Ovary (tissue), 3 donors: Measurements from ENCODE around the gene ITPRID2.

ENCODE experiments used
- CTCF ChIP-seq, 3 donors: fragments of 450-650 bp in 2 of 3; fragments of 200-600 bp in 1 of 3; IDR thresholded peaks; one replicate each; pipeline versions ENCODE4 v1.5.1 to v1.8.0; 2016 to 2022; ENCODE audit warnings: antibody characterized with exemption in 3 of 3, mild to moderate bottlenecking in 1 of 3
- EP300 ChIP-seq: sonication (generic); formaldehyde crosslinking; IDR thresholded peaks from one replicate; pipeline ENCODE4 v1.6.1; 2017; ENCODE audit warnings: antibody characterized with exemption
- POLR2A ChIP-seq: fragments of 450-650 bp; IDR thresholded peaks from one replicate; pipeline ENCODE4 v1.6.1; 2017; ENCODE audit warnings: antibody characterized with exemption, mild to moderate bottlenecking, moderate library complexity
- donor health status: DM: no; HTN: no; CAD: no.

GRCh38 chr2:181889776-181890175, 1.8 kb upstream of the ITPRID2 start:
- TF ChIP-seq CTCF (IDR thresholded peaks at IDR 0.05) (no peak), POLR2A (no peak), EP300 (no peak)
